NCI-H128 (cell line): ENCODE measurements around the gene OSBP2.
"Not testable (repeated sequence)": the region's sequence is repeated elsewhere in the genome, so short reads cannot be mapped to it uniquely, and the experiment has no call there.

Source experiments
- DNase-seq: peaks from one replicate; lab custom pipeline; 2025; ENCODE audit not compliant: unreplicated experiment; lab: John Stamatoyannopoulos, UW

OSBP2 gene

GRCh38 chr22:30755759-30756124 lies 61.1 kb downstream of the OSBP2 start:
- no peak for DNase-seq

GRCh38 chr22:30763815-30764673 lies 69.4 kb downstream of the OSBP2 start:
- DNase-seq, result peak; percentile 12

GRCh38 chr22:30767661-30768060 lies 73.0 kb downstream of the OSBP2 start:
- no peak for DNase-seq

GRCh38 chr22:30770716-30771115 lies 76.0 kb downstream of the OSBP2 start:
- no peak for DNase-seq

- no peak for DNase-seq
Measured at GRCh38 chr22:30773919-30774318, 79.2 kb downstream of the OSBP2 start.

GRCh38 chr22:30774566-30774965 lies 79.9 kb downstream of the OSBP2 start:
- no peak for DNase-seq

GRCh38 chr22:30776476-30776875 lies 81.8 kb downstream of the OSBP2 start:
- no peak for DNase-seq

GRCh38 chr22:30777146-30777545 lies 82.5 kb downstream of the OSBP2 start:
- not testable (repeated sequence) for DNase-seq

- DNase-seq, result no peak
Measured at GRCh38 chr22:30777587-30777986, 82.9 kb downstream of the OSBP2 start.

GRCh38 chr22:30778261-30778660 lies 83.6 kb downstream of the OSBP2 start:
- DNase-seq, result no peak

GRCh38 chr22:30780026-30780425 lies 85.4 kb downstream of the OSBP2 start:
- DNase-seq, result no peak

GRCh38 chr22:30781271-30781875 lies 86.7 kb downstream of the OSBP2 start:
- no peak for DNase-seq

GRCh38 chr22:30782613-30783012 lies 87.9 kb downstream of the OSBP2 start:
- no peak for DNase-seq

GRCh38 chr22:30783021-30783420 lies 88.3 kb downstream of the OSBP2 start:
- DNase-seq, result no peak

- no peak for DNase-seq
Measured at GRCh38 chr22:30785527-30785926, 90.9 kb downstream of the OSBP2 start.

- DNase-seq, result no peak
Measured at GRCh38 chr22:30790366-30790765, 95.7 kb downstream of the OSBP2 start.

GRCh38 chr22:30792456-30792855 lies 97.8 kb downstream of the OSBP2 start:
- no peak for DNase-seq

- DNase-seq, result no peak
Measured at GRCh38 chr22:30795118-30795517, 100.4 kb downstream of the OSBP2 start.

- no peak for DNase-seq
Measured at GRCh38 chr22:30801695-30802094, 107.0 kb downstream of the OSBP2 start.

- DNase-seq, result no peak
Measured at GRCh38 chr22:30802202-30803166, 107.8 kb downstream of the OSBP2 start.

- DNase-seq, result no peak
Measured at GRCh38 chr22:30803679-30804078, 109.0 kb downstream of the OSBP2 start.
